HG02623 (cell line): ENCODE measurements around the gene SPATC1L.

Experiments
- ATAC-seq: cut with Tn5 transposase; IDR thresholded peaks from one replicate; pipeline ENCODE4 v1.9.1; 2021; ENCODE audit warnings: moderate library complexity; ENCODE audit not compliant: unreplicated experiment

SPATC1L gene

GRCh38 chr21:46215436-46216131 is 31.3 kb upstream of the SPATC1L start:
- ATAC-seq, result no peak

GRCh38 chr21:46214478-46215340 is 30.4 kb upstream of the SPATC1L start:
- no peak for ATAC-seq

GRCh38 chr21:46213620-46214286 is 29.5 kb upstream of the SPATC1L start:
- no peak for ATAC-seq

DNA sequence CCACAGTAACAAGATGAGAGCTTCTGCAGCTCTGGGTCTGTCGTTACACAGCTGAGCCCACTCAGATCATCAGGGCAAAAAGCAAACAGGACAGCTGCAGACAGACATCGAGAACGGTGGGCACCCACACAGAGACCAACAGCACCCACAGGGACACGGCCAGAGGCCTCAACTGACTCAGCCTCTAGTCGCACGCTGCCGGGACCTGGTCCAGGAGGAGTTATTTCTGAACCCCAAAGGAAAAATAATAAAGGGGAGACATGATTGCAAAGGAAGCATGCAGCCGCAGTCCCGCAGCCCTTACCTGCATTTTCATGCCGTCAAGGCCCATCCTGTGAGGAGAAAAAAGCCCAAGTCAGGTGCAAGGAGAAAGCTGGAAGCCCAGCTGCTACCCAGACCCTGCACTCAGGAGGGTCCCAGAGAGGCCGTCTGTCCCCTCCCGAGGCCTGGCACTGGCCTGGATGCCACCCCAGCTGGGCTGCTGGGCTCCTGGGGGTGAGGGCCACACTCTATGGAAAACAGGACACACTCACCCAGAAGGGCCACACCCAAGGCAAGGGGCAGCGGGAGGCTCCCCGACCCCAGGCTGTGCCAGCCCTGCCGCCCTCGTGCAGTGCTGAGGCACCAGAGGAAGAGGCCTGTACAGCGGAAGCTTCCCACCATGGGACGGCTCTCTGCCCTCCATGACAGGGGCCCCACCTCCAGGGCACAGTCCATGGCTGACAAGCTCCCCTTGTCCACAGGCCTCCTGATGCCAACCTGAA is 28.6 kb upstream of the SPATC1L start:
- no peak for ATAC-seq

DNA sequence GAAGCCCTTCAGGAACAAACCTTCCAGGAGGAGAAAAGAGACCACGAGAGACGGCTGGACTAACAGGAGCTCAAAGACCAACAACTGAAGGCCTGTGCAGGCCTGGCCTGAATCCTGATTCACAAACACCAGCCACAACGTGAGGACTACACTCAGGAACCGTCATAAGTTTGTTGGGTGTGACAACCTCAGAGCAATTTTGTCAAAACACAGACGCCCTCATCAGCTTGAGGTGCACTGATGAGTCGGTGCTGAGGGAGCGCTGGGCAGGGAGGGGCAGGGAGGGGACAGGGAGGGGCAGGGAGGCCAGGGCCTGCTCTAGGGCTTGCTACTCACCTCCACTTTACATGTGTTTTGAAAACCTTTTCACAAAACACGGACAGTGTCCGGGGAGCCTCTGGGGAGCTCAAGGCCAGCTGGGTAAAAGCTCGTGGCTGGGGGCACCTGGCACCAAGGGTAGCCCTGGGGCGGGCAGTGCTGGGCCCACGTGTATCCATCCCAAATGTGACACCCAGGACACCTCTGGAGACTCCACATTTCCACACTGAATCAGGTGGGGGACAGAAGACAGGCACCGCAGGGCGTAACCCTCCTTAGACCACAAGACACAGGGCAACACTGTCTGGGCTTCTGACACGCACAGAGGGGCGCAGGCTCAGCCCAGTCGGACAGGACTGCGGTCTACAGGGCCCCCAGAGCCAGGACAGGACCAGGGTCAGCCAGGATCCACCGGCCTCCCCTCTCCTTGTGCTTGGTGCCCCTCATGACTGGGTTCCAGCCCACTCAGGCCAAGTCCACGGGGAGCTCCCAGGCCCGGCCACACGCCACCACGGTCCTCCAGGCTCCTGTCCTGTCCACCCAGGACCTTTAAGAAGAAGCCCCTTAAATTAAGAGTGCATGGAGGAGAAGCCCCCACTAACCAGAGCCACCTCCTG is 27.8 kb upstream of the SPATC1L start:
- no peak for ATAC-seq

GRCh38 chr21:46211376-46211775 is 27.1 kb upstream of the SPATC1L start:
- ATAC-seq, result no peak

DNA sequence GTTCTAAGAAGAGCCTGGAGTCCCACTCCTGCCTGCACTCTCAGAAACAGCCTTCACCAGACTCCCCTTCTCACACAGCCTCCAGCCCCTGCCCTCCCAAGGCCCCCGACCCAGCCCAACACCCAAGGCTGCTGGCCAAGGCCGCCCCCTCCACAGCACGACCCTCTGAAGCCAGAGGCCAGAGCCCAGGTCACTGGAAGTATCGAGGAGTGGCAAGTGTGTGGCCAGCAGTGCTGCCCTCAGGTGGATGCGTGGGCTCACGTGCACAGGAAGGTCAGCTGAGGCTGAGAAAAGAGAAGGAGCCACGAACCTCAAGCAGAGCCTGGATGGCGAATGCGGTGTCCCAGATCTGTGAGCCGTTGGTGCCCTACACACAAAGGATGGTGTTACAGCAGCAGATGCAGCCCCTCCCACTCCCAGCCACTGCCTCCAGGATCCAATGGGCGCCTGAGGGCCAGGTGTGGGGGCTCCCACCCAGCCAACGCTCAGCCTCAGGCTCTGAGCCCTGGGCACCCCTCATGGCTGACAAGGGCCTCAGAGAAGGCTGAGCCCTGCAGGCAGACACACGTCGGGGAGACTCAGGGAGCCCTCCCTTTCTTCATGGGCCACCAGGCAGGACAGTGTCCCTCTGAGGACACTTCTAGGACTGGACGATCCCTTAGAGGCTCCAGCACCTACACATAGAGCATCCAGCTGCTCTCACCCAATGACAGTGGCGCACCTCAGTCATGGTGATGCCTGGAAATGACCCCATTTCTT is 26.3 kb upstream of the SPATC1L start:
- no peak for ATAC-seq

- ATAC-seq, result no peak
Observed at GRCh38 chr21:46208761-46209721, 24.8 kb upstream of the SPATC1L start.

DNA sequence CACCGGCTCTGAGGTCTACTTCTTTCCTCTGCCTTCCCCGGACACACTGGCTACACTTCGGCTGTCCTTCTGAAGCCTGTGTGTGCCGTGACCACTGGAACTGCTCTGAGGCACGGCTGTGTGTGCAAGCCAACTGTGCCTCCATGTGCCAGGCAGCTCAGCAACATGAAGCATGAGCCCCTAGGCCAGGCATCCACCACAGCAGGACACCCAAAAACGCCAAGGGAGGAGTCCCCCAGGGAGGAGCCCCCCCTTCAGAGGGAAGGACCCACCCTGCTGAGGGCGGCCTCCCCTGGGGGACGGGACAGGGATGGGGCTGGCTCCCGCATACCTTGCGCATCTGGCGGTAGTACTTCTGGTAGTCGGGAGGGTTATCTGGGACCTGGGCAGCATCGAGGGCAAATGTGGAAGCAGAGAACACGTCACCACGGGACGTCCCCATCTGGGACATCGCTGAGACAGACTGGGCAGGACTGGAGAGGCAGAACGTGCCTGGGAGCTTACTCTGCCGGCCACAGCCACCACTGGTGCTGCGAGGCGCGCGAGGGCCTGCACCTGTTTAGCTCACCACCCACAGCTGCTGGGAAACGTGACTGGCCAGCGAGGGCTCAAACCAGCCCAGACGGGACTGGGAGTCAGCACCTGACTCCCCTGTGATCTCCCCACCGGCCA is 23.8 kb upstream of the SPATC1L start:
- ATAC-seq, result no peak

DNA sequence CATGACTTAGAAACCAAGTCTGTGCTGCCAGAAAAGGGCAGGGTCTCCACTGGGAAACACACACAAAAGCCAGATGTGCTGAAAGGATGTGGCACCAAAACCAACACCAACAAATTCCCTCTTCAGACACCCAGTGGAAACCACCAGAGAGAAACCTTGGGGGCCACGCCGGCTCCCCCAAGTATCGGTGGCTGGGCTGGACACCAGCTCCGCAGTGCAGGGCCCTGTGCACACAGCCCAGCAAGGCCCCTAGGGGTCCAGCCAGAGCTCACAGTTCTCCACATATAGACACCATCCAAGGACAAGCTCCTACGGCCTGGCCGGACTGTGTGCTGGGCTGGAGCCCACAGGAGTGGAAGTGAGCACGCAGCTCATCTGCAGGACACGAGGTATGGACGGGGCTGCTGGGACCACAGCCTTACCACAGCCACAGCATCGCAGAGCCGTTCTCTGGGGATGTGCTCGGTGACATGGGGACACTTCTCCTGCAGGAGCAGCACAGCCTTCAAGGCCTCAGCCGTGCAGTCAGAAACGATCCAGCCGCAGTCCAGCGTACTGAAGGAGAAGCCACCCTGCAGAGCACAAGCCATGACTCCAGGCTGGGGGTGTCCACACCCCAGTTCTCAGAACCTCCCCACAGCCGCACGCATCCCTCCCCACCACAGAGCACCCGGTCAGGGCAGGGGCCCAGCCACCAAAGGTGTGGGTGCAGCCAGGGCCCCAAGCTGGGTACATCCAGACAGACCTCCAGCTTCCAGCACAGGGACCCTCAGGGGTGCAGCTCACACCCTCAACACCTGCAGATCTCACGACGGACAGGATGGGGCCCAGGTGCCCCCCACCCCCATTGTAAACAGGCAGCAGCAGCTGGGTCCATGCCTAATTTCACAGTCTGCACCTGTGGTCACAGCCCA is 23.0 kb upstream of the SPATC1L start:
- ATAC-seq, result no peak

- ATAC-seq, result no peak
Observed at GRCh38 chr21:46206163-46207005, 22.1 kb upstream of the SPATC1L start.

GRCh38 chr21:46205766-46206162 is 21.5 kb upstream of the SPATC1L start:
- ATAC-seq, result no peak

DNA sequence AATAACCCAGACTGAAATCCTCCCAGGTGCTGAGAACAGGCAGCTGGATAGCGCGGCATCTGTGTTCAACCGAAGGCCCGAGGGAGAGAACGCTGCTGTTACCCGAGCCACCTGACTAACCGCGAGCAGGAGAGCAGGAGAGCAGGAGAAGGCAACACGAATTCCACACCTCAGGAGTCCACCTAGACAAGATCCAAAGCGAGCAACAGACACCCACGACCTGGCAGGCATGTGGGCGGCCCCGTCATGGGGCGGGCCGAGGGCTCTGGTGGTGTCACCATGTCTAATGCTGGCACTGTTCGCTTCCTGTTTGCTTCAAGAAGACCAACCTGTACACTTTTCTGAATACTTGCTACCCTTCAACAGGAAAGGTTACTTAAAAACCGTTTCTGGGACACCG is 20.9 kb upstream of the SPATC1L start:
- no peak for ATAC-seq

- ATAC-seq, result no peak
Observed at GRCh38 chr21:46203203-46203600, 18.9 kb upstream of the SPATC1L start.

DNA sequence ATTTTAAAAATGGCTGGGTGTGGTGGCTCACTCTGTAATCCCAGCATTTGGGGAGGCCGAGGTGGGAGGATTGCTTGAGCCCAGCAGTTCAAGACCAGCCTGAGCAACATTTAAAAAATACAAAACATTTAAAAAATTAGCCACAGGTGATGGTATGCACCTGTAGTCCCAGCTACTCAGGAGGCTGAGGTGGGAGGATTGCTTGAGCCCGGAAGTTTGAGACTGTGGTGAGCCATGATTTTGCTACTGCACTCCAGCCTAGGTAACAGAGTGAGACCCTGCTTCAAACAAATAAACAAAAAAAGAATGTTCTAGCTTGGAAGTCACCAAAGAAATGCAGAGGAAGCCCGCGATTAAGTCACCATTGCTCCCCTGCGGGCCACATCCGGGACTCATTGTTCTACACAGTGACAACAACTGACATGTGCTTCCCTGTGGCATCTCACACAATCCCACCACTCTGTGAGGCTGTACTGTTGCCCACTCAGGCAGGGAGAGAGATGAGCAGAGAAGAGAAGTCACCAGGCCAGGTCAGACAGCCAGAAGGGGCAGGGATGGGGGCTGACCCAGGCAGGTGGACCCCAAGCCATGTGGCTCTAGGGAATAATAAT is 18.4 kb upstream of the SPATC1L start:
- no peak for ATAC-seq
